Head of caudate nucleus (tissue), 42 donors: ENCODE data around the gene LDB2.

Experiments used
- DNase-seq, 42 donors: peaks; one replicate each; pipeline versions ENCODE4 v3.0.0 to v3.0.0-alpha.2; 2020 to 2021; ENCODE audit warnings: mixed read lengths in 7 of 42
- intact Hi-C: fragments of 100-400 bp; cut with DNase I; formaldehyde crosslinking; loops from one replicate; pipeline ENCODE4 v1.15.0; 2022

The LDB2 gene

GRCh38 chr4:16676230-16676770 is 222.1 kb downstream of the LDB2 start:
- intact Hi-C loops: no loop called here
- DNase-seq: no peak

- intact Hi-C loops: no loop called here
- peak in 1 of 42 donors; percentile 28 for DNase-seq
These were observed 224.4 kb downstream of the LDB2 start for GRCh38 chr4:16674082-16674481.

DNA sequence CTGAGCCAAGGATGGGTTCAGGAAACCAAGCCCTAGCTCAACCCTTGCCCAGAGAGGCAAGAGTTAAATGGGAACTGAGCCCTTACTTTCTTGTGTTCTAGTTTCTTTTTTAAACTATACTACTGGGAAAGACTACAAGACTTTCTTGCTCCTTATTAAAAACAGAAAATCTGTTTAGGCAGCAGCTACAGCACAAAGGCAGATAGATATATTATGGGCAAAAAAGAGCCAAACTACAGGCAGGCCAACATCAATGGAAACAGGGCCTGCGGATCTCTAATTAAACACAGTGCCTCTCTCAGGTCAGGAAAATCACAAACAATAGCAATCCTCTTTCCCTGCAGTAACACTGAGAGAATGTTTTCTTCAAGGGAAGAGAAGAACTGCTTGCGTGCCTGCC is 226.0 kb downstream of the LDB2 start:
- no peak for DNase-seq
- intact Hi-C loops: no loop called here

DNA sequence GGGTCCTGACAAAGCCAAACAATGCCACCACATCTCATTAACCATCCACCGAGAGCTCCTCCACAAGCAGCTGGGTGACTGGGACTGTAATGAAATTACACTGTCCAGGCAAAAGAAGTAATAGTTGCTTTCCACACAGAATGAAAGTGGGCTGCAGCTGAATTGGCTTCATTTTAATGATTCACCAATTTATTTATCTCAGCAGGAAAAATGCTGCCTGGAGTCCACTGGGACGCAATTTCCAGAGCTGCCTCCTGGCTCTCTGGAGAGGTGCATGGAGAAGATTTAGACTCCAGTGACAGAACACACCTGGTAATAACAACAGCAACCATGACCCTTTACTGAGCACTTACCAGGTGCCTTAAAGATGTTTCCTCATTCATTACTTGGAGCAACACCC is 226.7 kb downstream of the LDB2 start:
- intact Hi-C loops: no loop called here
- no peak for DNase-seq

DNA sequence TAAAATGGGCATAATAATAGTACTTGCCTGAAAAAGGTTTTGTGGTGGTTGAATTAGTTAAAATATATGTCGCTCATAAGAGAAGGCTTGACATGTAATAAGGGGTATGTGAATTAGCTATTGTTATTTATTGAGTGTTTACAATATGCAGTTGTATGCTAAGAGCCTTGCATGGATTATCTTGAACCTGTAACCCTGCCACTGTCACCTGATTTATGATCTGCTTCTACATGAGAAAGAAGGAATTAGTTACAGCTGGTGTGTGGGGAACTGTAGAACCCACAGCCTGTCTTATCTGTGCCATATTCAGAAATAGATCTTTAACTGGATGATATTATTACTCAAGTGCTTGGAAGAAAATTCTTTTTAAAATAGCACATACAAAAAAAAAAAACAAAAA is 227.7 kb downstream of the LDB2 start:
- no peak for DNase-seq
- intact Hi-C loops: no loop called here

GRCh38 chr4:16669036-16669435 is 229.4 kb downstream of the LDB2 start:
- intact Hi-C loops: no loop called here
- DNase-seq: no peak

DNA sequence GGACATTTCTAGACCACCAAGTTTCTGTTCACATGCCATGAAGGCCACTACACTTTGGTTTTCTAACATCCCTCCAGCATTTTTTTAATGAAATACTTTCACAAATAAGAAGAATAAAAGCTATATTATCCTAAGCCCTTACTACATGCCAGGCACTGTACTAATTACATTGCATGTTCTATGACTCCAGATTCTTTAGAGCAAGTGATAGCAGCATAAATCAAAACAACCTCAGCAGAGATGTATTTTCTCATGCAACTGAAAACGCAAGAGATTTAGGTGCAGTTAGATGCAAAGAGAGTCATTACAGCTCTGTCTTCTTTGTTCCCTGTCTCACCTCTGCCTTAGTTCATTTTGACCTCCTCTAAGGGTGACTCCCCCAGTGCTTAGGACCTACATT is 230.0 kb downstream of the LDB2 start:
- no peak for DNase-seq
- intact Hi-C loops: no loop called here

DNA sequence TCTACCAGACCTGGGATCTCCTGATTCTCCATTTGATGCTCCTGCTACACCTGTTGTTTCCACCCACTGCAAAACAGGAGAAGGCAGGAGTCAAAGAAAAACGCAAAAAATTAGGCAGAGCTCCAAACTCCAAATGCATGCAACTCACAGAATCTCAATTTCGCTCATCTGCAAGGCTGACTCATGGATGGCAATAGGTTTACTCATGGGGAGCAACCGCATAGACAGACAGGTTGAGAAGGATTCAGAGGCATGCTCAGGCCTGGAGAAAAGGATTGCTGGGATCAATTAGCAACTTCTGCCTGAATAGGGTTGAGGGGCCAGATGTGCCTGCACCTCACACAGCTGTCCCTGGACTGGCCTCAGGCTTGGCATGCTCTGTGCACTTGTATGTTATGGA is 231.0 kb downstream of the LDB2 start:
- intact Hi-C loops: no loop called here

GRCh38 chr4:16665942-16666551 is 232.4 kb downstream of the LDB2 start:
- intact Hi-C loops: no loop called here
- no peak for DNase-seq

More for the DNA sequence above, 231.0 kb downstream of the LDB2 start:
- DNase-seq: peak in 14 of 42 donors; percentile 18 to 67 (median 42)

DNA sequence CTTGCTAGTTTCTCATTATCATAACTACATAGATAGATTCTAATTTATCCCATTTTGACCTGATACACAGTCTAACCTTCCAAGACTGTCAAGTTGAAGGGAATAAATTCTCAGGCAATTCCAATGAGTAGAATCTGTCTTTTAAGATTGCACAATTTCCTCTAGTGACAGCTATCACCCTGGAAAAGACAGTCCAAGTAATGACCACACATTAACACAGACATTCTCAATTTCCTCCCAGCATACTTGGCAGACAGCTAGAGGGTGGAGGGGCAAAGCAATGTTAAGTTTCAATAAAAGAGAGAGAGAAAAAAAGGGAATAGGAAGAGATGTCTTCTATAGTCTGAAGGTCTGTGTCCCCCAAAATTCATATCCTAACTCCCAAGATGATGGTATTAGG is 234.7 kb downstream of the LDB2 start:
- intact Hi-C loops: no loop called here
- no peak for DNase-seq

- no peak for DNase-seq
- intact Hi-C loops: no loop called here
These were observed 235.1 kb downstream of the LDB2 start for GRCh38 chr4:16663307-16663706.

- intact Hi-C loops: no loop called here
- no peak for DNase-seq
These were observed 236.6 kb downstream of the LDB2 start for GRCh38 chr4:16661813-16662212.

- no peak for DNase-seq
- intact Hi-C loops: no loop called here
These were observed 237.8 kb downstream of the LDB2 start for GRCh38 chr4:16660656-16661055.

GRCh38 chr4:16659694-16660093 is 238.8 kb downstream of the LDB2 start:
- intact Hi-C loops: no loop called here
- peak in 1 of 42 donors; percentile 11 for DNase-seq

DNA sequence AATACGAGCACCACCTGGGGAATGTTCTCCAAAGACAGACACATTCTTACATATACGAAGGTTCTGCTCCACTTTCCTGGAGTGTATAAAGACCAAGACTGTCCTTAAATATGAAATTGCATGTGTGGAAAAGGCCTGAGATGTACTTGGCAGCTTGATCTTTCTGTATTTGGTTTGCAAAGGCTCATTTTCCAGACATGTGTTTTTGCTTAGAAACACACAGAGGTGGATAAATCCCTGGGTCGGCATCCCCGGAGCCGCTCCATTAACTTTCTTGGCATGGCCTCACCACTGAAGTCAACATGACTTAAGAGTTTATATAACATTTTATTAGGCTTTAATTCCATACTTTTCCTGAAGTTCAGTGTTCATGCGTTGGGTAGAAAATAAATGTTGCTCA is 239.4 kb downstream of the LDB2 start:
- DNase-seq: no peak

DNA sequence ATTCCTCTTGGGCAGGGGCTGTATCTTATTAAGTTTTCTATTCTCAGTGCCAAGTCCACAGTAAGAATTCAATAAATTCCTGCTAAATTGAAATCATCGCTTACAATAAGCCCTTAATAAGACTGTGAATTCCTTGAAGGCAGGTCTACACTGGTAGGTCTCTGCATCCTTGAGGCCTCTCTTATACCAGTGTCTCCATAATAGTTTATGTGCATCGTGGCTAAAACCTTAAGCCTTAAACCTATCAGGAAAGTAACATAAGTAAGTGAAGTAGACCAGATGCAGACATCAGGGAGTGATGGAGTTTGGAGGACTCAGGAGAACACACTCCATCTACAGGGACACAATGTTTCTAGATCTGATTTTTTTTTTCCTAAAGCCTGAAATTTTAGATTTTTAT is 240.3 kb downstream of the LDB2 start:
- intact Hi-C loops: no loop called here

More for the DNA sequence above, 239.4 kb downstream of the LDB2 start:
- intact Hi-C loops: no loop called here

DNA sequence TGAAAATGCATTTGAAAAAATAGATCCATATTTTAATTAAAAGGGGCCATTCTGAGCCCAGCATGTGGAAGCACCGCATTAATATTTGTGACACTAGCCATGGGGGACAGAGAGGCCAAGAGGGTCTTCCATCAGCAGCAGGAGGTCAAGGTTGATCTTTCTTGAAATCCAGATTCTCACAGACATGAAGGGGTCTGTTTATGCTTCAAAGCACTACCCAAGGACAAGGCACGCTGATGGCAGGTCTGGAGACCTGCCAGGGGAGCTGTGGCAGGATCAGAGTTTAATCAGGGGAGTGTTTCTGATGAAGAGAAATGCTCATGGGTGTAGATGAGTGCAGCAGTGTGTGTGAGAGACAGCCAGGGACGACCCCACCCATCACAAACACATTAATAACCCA is 243.3 kb downstream of the LDB2 start:
- no peak for DNase-seq
- intact Hi-C loops: no loop called here

More for the DNA sequence above, 240.3 kb downstream of the LDB2 start:
- DNase-seq: no peak

- intact Hi-C loops: no loop called here
- no peak for DNase-seq
These were observed 245.6 kb downstream of the LDB2 start for GRCh38 chr4:16652732-16653305.

DNA sequence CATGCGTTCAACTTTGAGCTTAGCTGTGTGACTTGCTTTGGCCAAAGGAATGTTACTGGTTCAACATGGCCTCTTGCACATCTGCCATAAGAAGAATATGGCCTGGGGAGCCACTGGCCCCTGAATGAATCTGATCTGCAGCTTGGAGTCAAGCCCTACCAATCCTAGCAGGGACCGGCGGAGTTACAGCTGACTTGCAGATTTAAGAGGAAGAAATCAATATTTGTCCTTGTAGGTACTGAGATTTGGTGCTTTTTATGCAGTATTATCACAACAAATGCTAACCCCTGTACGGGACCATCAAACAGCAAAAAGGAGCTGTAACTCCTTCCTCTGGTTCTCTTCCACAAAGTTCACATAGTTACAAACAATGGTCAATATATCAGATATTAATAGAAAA is 252.0 kb downstream of the LDB2 start:
- no peak for DNase-seq
- intact Hi-C loops: no loop called here

DNA sequence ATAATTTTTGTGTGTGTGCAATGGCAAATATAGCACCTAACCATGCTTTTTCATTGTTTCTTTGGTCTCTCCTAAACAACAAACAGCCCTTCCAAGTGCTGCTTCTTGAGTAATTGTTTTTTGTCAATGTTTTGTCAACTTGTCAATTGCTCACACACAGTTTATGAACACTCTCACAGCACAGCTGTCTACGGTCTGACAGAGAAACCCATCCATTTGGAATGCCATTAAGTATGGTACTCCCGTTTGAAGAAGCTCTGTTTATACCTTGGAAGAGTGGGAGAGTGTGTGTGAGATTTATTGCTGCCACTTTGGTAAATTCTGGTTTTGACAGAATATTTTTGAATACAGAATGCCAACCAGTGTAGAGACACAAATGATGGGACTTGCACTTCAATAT is 254.6 kb downstream of the LDB2 start:
- DNase-seq: no peak
- intact Hi-C loops: no loop called here

GRCh38 chr4:16642897-16643296 is 255.5 kb downstream of the LDB2 start:
- intact Hi-C loops: no loop called here
- peak in 1 of 42 donors; percentile 35 for DNase-seq
